ENCODE measurements around the gene PER2.

The PER2 gene

GRCh38 chr2:238286987-238287736 is 1.2 kb downstream of the PER2 start:
- no peak for DNase-seq (ENCODE audit: low read depth in 1 of 2, low spot score in 1 of 2)
- peak overlapping the region; percentile 91 for H3K27ac ChIP-seq (replicated peaks)
- H3K27me3 ChIP-seq (ENCODE audit: insufficient read depth, poor library complexity, severe bottlenecking), result no peaks in the 10 kb centered on the region

GRCh38 chr2:238286551-238286950 is 1.9 kb downstream of the PER2 start:
- Histone ChIP-seq H3K27me3 (ENCODE audit: insufficient read depth, poor library complexity, severe bottlenecking) (no peaks in the 10 kb centered on the region), H3K27ac (replicated peaks) (peak overlapping the region; percentile 91), H3K4me3 (replicated peaks; ENCODE audit: insufficient read depth, low read length) (no peak overlapping the region; the same call in 1 of the 2 replicates)
- no peak for TF ChIP-seq SPI1 (IDR thresholded peaks at IDR 0.05; ENCODE audit: borderline replicate concordance, low read depth)
- TF ChIP-seq POLR2AphosphoS5 (IDR thresholded peaks at IDR 0.05; ENCODE audit: low read depth), result no peak
- no peak for TF ChIP-seq REST (IDR thresholded peaks at IDR 0.05; ENCODE audit: insufficient replicate concordance, low read depth)
- no peak for TF ChIP-seq CTCF (IDR thresholded peaks at IDR 0.05; ENCODE audit: insufficient read depth, low read length)
- no peak for TF ChIP-seq GABPA (IDR thresholded peaks at IDR 0.05; ENCODE audit: low read depth)
- DNase-seq (ENCODE audit: low read depth in 1 of 2, low spot score in 1 of 2), result peak; percentile 42 to 53

More at GRCh38 chr2:238286987-238287736, 1.2 kb downstream of the PER2 start:
- TF ChIP-seq POLR2AphosphoS5 (IDR thresholded peaks at IDR 0.05; ENCODE audit: low read depth) (no peak; the same call in 1 of the 2 replicates), GABPA (IDR thresholded peaks at IDR 0.05; ENCODE audit: low read depth) (no peak), CTCF (IDR thresholded peaks at IDR 0.05; ENCODE audit: insufficient read depth, low read length) (no peak), REST (IDR thresholded peaks at IDR 0.05; ENCODE audit: insufficient replicate concordance, low read depth) (no peak), SPI1 (IDR thresholded peaks at IDR 0.05; ENCODE audit: borderline replicate concordance, low read depth) (no peak)
- peak overlapping the region; percentile 94 for H3K4me3 ChIP-seq (replicated peaks; ENCODE audit: insufficient read depth, low read length)

GRCh38 chr2:238286095-238286494 is 2.3 kb downstream of the PER2 start:
- TF ChIP-seq POLR2AphosphoS5 (IDR thresholded peaks at IDR 0.05; ENCODE audit: low read depth), result no peak
- TF ChIP-seq GABPA (IDR thresholded peaks at IDR 0.05; ENCODE audit: low read depth), result no peak
- no peak for TF ChIP-seq REST (IDR thresholded peaks at IDR 0.05; ENCODE audit: insufficient replicate concordance, low read depth)
- TF ChIP-seq SPI1 (IDR thresholded peaks at IDR 0.05; ENCODE audit: borderline replicate concordance, low read depth), result no peak
- no peak for TF ChIP-seq CTCF (IDR thresholded peaks at IDR 0.05; ENCODE audit: insufficient read depth, low read length)
- Histone ChIP-seq H3K27ac (replicated peaks) (peak overlapping the region; percentile 91), H3K27me3 (ENCODE audit: insufficient read depth, poor library complexity, severe bottlenecking) (no peaks in the 10 kb centered on the region), H3K4me3 (replicated peaks; ENCODE audit: insufficient read depth, low read length) (no peak overlapping the region)
- DNase-seq (ENCODE audit: low read depth in 1 of 2, low spot score in 1 of 2), result no peak

All from HL-60 (cell line).